Muscle of leg (tissue), 11 donors: ENCODE measurements around the gene SLC9A7. TPM values are rescaled to one million over a fixed set of nuclear protein-coding genes. Genes with fewer than 3 reads are reported as not detected.
"Not testable (repeated sequence)": the region's sequence is repeated elsewhere in the genome, so short reads cannot be mapped to it uniquely, and the experiment has no call there.

Experiments
- DNase-seq: peaks from one replicate; pipeline ENCODE4 v3.0.0; 2013
- H3K27ac ChIP-seq: one replicate; pipeline ENCODE4 v1.5.1; 2013; ENCODE audit warnings: mild to moderate bottlenecking, low read length, control low read depth
- H3K27me3 ChIP-seq: one replicate; pipeline ENCODE4 v1.6.1; 2013; ENCODE audit warnings: low read length; ENCODE audit not compliant: control insufficient read depth, insufficient read depth
- H3K36me3 ChIP-seq: one replicate; pipeline ENCODE4 v1.6.1; 2013; ENCODE audit warnings: low read length; ENCODE audit not compliant: control insufficient read depth, insufficient read depth
- H3K4me1 ChIP-seq: one replicate; pipeline ENCODE4 v1.6.1; 2013; ENCODE audit warnings: low read length; ENCODE audit not compliant: control insufficient read depth, insufficient read depth
- H3K4me3 ChIP-seq: one replicate; pipeline ENCODE4 v1.5.1; 2013; ENCODE audit warnings: low read length, control low read depth
- H3K9me3 ChIP-seq: replicated peaks from 2 replicates; pipeline ENCODE4 v1.6.1; 2013; ENCODE audit warnings: low read depth, low read length; ENCODE audit not compliant: control insufficient read depth
- WGBS: methylation state at CpG from one replicate; pipeline ENCODE4 v1.1.5; 2013; ENCODE audit warnings: missing lambda C conversion rate; ENCODE audit not compliant: insufficient coverage; 5-methylcytosine and 5-hydroxymethylcytosine counted together
- polyA plus RNA-seq, 8 donors: library from polyadenylated mRNA; unstranded; fragments of 120-200 nt; gene quantifications; one replicate each; pipeline versions ENCODE4 v1.2.1 to v1.2.3, GENCODE V29; 2013; ENCODE audit warnings: inconsistent platforms in 1 of 8, low replicate concordance in 1 of 8; ENCODE audit not compliant: insufficient read length in 8 of 8, insufficient read depth in 1 of 8
- total RNA-seq: library from RNA; stranded (reverse); fragments of 120-200 nt; gene quantifications from one replicate; pipeline ENCODE4 v1.2.4, GENCODE V29; 2013

SLC9A7 gene
- total and polyA plus RNA-seq, 9 donors: 5.4 to 12.3 (median 6.7) TPM

DNA sequence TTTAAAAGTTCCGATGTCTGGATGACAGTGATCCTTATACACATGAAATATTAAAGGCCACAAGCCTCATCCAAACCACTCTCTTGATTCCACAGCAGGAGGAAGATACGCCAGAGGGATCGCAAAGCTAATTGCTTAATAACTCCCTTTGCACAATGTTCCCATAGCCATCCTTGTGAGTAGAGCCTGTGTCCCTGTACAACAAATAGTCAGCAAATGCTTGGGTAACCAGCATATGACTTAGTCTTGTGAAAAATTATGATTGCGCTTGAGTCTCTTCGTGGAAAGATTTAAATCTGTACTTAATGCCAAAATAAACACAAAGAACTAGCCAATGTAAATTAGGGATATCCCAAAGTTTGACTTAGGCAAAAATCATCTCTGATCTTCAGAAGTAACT is 31.5 kb downstream of the SLC9A7 start:
- WGBS: no CpG with 5 or more reads among the region's 5 CpGs
- H3K27me3 ChIP-seq: peaks cover 16% of the 10 kb centered on the region
- no peak overlapping the region for H3K4me3 ChIP-seq
- no peaks in the 10 kb centered on the region for H3K36me3 ChIP-seq
- no peaks in the 10 kb centered on the region for H3K9me3 ChIP-seq
- H3K4me1 ChIP-seq: no peaks in the 10 kb centered on the region
- no peak for DNase-seq
- no peak overlapping the region for H3K27ac ChIP-seq

DNA sequence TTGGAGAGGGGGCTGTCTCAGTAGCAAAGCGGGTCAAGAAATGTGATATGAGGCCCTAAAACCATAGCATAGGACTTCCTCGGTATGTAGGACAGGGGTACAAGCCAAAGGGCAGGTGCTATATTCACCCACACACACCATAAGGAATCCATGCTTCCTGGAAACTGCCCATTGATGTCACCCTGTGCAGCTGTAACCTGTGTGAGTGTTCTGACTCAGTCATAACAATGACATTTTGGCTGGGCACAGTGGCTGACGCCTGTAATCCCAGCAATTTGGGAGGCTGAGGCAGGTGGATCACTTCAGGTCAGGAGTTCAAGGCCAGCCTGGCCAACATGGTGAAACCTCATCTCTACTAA is 35.4 kb downstream of the SLC9A7 start:
- DNase-seq, H3K9me3 ChIP-seq, H3K4me1 ChIP-seq, H3K36me3 ChIP-seq, H3K4me3 ChIP-seq, H3K27ac ChIP-seq: not testable (repeated sequence)
- H3K27me3 ChIP-seq: peaks cover 14% of the 10 kb centered on the region
- WGBS: no CpG with 5 or more reads among the region's 3 CpGs

DNA sequence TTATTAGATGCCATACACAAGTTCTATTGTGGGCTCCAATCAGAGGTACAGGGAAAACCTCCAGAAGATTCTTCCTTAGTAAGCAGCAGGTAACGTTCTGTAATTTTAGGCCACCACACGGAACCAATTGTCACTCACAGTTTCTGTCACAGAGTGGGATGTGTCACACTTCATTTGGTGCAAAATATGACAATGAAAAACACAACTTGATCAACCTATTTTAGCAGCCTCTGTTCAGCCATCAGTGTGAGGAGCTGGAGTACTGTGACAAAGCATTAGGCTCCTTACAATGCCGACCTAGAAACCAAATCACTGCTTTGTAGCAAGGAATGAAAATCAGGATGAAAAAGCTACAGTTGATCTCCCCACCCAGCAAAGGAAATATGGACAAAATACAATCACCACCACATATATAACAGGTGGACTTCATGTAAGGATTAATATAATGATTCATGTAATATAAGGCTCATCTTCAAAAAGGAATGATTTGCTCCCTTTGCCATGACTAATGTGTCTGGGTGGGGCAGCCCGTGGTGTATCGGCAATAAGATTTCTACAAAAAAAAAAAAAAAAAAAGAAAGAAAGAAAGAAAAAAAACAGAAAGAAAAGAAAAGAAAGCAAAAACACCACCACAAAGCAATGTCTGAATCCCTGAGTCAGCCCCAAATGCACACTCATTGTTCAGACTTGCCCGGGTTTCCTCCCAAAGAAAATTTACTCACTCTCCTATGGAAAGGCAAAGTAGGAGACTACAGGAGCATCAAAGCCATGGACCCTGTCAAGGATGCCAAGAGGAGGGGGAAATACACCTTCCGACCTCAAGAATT is 36.0 kb downstream of the SLC9A7 start:
- H3K4me1 ChIP-seq: no peaks in the 10 kb centered on the region
- 70% methylated on average over 2 of the region's 7 CpGs for WGBS
- no peaks in the 10 kb centered on the region for H3K9me3 ChIP-seq
- peaks cover 14% of the 10 kb centered on the region for H3K27me3 ChIP-seq
- no peak for DNase-seq
- no peak overlapping the region for H3K27ac ChIP-seq
- H3K36me3 ChIP-seq: no peaks in the 10 kb centered on the region
- H3K4me3 ChIP-seq: no peak overlapping the region

DNA sequence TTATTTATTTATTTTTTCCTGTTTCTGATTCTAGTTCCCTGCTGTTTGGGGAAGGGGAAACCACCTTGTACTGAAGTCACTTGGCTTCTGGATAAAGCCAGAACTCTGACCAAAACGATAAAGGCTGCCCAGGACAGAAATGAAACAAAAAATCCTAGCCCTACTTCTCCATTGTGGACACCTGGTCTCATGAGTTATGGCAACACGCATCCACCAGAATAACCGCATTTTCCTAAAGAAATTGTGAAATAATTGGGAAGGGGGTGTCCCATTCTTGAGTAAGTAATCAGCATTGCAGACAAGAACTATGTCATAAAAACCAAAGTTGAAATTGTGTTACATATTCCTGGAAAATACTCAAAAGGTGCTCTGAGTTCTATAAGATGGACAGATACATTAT is 42.1 kb downstream of the SLC9A7 start:
- WGBS: no CpG with 5 or more reads among the region's 3 CpGs
- Histone ChIP-seq H3K4me1 (no peaks in the 10 kb centered on the region), H3K9me3 (no peaks in the 10 kb centered on the region), H3K27ac (no peak overlapping the region), H3K4me3 (no peak overlapping the region), H3K36me3 (no peaks in the 10 kb centered on the region), H3K27me3 (no peaks in the 10 kb centered on the region)
- no peak for DNase-seq

DNA sequence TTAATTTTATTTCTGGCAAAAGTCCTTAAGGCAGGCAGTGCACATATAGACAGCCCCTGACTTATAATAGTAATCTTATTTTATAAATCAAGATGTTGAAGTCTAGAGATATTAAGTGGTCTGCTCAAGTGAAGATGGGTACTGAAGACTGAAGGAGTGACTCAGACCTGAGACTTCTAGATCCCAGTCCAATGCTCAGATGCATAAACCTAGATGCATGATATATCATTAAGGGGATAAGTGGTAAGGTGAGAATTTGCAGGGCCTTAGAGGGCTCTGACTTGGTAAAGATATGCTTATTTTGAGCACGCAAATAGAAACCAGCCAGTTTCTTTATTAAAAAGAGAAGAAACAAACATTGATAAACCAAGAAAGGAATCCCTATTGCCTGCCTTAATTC is 42.9 kb downstream of the SLC9A7 start:
- DNase-seq: no peak
- no CpG with 5 or more reads among the region's 1 CpG for WGBS

DNA sequence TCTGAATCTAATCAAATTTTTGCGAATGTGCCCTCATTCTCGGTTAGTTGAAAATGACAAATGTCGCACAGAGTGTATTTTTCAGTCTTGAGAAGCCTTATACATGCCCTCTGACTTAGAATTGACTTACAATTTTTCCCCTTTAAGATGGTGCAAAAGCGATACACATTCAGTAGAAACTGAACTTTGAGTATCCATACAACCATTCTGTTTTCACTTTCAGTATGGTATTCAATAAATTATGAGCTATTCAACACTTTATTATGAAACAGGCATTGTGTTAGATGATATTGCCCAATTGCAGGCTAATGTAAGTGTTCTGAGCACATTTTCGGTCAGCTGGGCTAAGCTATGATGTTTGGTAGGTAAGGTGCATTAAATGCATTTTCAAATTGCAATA is 43.4 kb downstream of the SLC9A7 start:
- 82% methylated on average over 2 of the region's 5 CpGs for WGBS

More for the DNA sequence above, 42.9 kb downstream of the SLC9A7 start:
- Histone ChIP-seq H3K27me3 (peaks cover under 1% of the 10 kb centered on the region), H3K4me3 (no peak overlapping the region), H3K27ac (no peak overlapping the region), H3K4me1 (no peaks in the 10 kb centered on the region), H3K9me3 (no peaks in the 10 kb centered on the region), H3K36me3 (no peaks in the 10 kb centered on the region)

DNA sequence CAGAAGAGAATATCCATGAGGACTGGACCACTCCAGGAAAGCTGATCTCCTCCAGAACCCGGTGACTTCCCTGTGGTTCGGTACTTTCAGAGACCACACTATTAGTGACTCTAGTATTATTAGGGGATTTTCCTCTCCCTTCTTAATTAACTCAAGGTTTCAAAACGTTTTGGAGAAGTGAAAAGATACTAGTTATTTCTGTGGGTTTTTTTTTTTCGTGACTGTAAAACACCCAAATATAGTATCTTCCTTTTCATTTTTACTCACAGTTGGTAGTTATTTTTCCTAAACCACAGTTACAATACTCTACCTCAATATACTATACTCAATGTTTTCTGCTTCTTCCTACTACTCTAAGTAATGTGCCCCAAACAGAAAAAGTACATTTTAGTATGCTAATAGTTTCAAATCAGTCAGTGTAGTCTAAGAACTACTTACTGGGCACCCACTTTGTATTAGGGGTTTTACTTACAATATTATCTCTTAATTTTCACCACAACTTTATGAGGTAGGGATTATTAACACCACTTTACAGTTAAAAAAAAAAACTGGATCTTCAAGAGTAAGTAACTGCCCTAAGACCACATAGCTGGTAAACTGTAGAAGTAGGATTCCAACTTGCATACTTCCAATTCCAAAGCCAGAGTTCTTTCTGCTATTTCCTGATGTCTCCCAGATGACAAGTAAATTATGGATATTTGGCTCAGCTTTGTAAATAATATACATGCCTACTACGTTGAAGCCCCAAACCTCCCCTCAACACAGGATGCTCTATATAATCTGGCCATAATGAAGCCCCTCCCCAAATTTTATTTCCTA is 45.0 kb downstream of the SLC9A7 start:
- no peaks in the 10 kb centered on the region for H3K36me3 ChIP-seq
- H3K4me1 ChIP-seq: peaks cover 2% of the 10 kb centered on the region
- H3K27me3 ChIP-seq: peaks cover 7% of the 10 kb centered on the region
- DNase-seq: no peak
- no peak overlapping the region for H3K27ac ChIP-seq
- no peaks in the 10 kb centered on the region for H3K9me3 ChIP-seq
- no peak overlapping the region for H3K4me3 ChIP-seq
- WGBS: no CpG with 5 or more reads among the region's 5 CpGs

More for the DNA sequence above, 43.4 kb downstream of the SLC9A7 start:
- peaks cover 2% of the 10 kb centered on the region for H3K4me1 ChIP-seq
- no peaks in the 10 kb centered on the region for H3K9me3 ChIP-seq
- H3K27me3 ChIP-seq: peaks cover 4% of the 10 kb centered on the region
- no peak overlapping the region for H3K4me3 ChIP-seq
- H3K36me3 ChIP-seq: no peaks in the 10 kb centered on the region
- H3K27ac ChIP-seq: no peak overlapping the region
- no peak for DNase-seq

DNA sequence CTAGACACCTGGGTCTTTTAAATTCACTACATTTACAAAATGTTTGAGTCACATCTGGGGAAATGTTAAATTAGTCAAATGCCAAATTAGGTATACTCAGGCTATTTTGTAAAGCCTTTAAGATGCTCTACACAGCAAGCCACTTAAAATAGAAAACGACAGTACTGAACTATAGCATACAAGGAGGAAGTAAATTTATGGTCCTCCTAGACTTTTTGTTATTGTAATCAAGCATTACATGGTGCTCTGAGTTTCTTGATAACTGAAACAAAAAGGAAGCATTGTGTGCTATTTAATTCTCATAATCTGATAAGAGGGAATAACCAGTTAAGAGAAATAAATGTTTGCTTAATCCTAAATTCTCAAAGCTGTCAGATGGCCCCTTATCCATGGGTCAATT is 46.2 kb downstream of the SLC9A7 start:
- H3K4me1 ChIP-seq: peaks cover 2% of the 10 kb centered on the region
- DNase-seq: no peak
- WGBS: no CpG with 5 or more reads among the region's 1 CpG
- no peaks in the 10 kb centered on the region for H3K36me3 ChIP-seq
- no peak overlapping the region for H3K4me3 ChIP-seq
- H3K27me3 ChIP-seq: peaks cover 9% of the 10 kb centered on the region
- H3K27ac ChIP-seq: no peak overlapping the region
- H3K9me3 ChIP-seq: no peaks in the 10 kb centered on the region

DNA sequence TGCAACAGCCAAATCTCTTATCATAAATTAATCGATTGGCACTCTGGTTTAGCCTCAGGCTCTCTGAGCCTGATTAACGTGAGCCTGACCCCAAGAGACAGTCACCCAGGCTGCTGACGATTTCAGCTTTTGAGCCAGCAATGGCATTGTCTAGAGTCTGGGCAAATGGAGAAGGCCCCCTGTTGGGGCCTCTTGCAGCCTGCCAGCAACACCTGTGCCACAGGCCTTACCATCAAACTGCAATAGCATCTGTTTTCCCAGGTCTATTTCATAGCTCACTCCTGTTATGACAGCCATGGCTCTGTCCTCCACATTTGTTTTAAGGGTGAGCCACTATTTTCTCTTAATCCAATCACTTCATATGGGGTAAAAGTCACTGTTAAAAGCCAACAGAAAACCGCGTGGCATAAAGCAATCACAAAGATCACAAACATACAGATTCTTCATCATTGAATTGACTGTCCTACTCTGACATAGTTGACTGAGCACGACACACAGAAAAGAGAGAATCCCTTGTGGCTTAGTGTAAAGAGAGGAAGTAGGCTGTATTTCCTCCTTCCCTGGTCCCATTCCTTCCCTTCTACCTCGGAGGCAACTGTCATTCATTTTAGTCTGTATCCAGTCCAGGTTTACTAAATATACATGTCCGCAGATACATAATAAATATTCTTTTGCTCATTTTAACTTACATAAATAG is 47.8 kb downstream of the SLC9A7 start:
- DNase-seq: no peak
- H3K4me1 ChIP-seq: peaks cover 2% of the 10 kb centered on the region
- WGBS: 42% methylated on average over 3 of the region's 8 CpGs
- no peak overlapping the region for H3K4me3 ChIP-seq
- peaks cover 9% of the 10 kb centered on the region for H3K27me3 ChIP-seq
- H3K36me3 ChIP-seq: no peaks in the 10 kb centered on the region
- H3K9me3 ChIP-seq: no peaks in the 10 kb centered on the region
- no peak overlapping the region for H3K27ac ChIP-seq

DNA sequence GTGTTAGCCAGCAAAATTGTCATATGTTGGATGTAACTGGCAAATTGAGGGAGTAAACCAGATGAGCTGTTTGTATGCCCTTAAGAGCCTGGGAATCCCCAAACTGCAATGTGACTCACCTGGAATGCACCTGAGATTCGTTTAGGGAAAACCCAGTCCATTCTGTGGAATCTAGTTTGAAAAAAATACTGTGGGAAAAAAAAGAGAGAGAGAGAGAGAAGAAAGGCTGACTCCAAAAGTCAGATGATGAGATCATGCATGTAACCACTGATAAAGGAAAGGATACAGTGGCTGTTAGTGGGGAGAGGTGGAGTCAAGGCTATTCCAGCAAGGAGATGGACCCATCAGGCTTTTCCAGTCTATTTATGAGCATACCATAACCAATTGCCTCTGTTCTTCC is 48.5 kb downstream of the SLC9A7 start:
- no peaks in the 10 kb centered on the region for H3K9me3 ChIP-seq
- 22% methylated on average over 1 of the region's 1 CpG for WGBS
- peaks cover 9% of the 10 kb centered on the region for H3K27me3 ChIP-seq
- H3K36me3 ChIP-seq: no peaks in the 10 kb centered on the region
- DNase-seq: no peak
- H3K4me1 ChIP-seq: peaks cover 2% of the 10 kb centered on the region
- no peak overlapping the region for H3K4me3 ChIP-seq
- no peak overlapping the region for H3K27ac ChIP-seq
